GM18499 (cell line): ENCODE results near the gene SETD6.

ENCODE experiments used
- ATAC-seq: cut with Tn5 transposase; IDR thresholded peaks from one replicate; pipeline ENCODE4 v1.9.1; 2021; ENCODE audit warnings: moderate number of reproducible peaks; ENCODE audit not compliant: insufficient read depth, unreplicated experiment

Gene SETD6

DNA sequence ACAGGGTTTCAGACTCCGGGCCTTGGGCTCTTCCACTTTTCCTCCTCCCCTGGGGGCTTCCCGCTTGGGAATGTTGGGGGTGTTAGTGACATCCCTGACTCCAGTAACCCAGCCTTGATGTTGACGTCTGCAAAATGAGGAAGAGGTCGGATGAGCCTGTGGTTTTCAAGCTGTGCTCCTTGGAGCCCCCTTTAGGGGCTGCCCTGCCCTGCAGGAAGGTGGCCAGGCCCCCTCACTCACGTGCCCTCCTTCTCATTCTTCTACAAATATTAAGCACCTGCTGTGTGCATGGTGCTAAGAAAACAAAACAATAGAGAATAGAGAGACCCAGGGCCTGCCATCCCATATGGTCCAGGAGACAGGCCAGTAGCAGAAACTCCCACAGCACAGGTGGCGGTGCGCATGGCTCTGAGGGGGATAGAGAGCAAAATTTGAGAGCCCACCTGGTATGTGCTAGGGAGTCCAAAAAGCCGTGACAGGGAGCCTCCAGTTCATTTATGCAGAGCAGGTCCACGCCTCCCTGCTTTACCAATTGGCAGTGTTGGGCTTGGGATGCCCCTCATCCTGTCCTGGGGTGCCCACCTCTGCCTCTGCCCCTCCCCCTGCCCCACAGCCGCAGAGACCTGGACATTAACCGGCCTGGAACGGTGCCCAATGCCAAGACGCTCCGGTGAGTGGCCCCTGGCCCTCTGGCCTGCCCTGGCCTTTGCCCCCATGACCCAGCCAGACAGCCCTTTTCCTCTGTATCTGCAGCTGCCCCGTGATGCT lies 7.9 kb upstream of the SETD6 start:
- no peak for ATAC-seq

DNA sequence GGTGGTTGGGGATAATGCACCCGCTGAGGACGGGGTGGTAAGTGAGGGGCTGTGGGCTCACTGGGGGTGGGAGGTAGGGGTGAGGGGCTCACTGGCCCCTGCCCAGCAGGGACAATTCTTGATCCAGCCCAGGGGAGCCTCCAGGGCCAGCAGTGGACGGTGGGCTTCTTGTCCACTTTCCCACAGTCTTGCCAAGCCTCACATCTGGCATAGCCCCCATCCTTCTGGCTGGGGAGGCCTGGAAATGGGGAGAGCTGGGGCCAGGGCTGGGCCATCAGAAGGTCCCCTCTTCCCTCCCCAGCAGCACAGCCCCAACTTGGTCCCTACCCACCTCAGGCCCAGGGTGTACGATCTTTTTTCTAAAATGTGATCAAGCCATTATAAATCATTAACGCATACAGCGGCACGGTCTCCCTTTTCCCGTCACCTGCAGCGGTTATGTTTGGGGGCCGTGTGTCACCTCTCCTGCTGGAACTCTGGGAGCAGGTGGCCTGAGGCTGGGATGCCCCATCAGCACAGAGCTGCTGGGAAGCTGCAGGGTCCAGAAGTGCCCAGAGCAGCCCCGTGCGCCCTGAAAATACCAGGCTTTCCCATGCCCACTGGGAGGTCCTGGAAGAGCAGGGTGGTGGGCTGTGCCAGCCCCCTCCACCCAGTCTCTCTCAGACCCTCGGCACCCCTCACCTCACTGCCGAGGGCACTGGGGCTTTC lies 7.2 kb upstream of the SETD6 start:
- no peak for ATAC-seq

DNA sequence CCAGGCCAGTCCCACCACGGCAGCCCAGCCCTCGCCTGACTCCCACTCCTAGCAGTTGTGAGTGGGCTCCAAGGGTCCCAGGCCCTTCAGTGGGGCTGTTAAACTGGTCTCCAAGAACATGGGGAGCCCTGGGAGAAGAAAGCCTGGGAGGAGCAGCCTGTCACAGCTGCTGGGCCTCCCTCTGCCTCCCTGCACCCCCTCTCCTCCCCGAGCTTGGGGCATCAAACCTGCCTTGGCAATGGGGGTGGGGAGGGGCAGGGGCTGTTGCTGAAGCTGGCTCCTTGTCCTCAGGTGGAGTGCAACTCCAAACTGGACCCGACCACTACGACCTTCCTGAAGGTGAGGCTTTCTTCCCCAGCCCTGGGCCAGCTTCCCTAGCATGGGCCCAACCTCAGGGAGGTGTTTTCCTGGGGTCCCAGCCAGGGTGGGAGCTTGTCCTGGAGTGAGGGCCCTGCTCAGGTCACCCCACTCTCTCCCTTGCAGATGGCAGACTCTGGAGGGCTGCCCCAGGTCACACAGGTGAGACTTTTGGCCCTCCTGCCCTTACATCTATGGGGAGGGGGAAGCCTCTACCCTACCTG lies 6.6 kb upstream of the SETD6 start:
- no peak for ATAC-seq

DNA sequence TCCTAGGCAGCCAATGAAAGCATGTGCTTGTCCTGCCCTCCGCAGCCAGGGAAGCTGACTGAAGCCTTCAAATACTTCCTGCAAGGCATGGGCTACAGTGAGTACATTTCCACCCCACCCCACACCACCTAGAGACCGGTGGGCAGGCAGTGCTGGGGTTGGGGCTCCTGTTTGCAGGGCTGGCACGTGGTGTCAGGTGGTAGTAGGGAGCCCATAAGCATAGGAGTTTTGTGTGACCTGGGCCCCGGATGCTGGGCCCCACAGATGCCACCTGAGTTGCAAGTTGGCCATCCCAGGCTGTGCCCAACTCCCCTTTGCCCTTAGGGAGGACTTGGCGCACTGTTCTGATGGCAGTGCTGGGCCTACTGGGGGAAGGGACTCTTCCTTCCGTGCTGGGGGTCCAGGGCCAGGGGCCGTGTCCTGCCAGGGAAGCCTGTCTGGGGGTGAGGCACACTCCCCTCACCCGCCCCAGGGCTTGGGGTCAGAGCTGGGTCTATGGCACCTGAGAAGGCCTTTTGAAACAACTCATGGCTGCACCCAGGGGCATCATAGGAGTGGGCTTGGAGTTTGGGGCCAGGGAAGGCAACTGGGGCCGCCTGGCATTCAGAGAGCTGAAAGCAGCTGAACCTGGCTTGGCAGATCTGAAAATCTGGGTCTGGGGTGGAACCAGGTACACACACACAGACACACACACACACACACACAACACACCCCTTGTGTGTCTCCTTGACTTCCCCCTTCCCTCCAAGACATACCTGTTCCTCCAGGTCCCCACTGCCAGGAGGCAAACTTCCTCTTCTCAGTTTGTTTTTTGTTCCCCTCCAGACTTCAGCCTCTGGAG lies 5.8 kb upstream of the SETD6 start:
- no peak for ATAC-seq

DNA sequence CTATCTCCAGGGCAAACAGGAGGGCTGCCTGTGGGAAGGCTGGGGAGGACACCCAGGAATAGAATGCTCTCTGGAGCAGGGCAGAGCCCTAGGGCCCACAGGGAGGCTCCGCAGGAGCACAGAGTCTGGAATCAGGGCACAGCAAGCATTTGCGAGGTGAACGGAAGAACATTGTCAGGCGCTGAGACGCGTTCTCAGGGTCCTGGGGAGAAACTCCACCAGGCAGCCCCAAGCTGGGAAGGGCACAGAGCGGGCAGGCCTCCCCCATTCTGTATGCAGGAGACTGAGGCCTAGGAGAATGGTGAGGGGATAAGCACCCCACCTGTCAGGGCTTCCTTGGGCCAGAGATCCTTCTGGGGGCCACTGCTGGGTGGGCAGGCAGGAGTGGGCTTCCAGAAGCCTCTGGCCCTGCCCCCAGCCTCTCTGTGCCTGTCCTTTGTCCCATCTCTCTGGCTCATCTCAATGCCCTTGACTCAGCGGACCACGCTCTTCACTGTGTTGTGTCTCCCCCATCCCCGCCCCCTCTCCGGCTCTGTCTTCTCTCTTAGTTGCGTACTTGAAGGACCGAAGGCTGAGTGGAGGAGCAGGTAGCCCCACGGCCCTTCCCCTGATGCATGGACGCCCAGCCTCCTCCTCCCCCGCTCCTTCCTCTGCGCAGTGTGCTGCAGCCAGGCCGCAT lies 5.1 kb upstream of the SETD6 start:
- ATAC-seq = no peak

DNA sequence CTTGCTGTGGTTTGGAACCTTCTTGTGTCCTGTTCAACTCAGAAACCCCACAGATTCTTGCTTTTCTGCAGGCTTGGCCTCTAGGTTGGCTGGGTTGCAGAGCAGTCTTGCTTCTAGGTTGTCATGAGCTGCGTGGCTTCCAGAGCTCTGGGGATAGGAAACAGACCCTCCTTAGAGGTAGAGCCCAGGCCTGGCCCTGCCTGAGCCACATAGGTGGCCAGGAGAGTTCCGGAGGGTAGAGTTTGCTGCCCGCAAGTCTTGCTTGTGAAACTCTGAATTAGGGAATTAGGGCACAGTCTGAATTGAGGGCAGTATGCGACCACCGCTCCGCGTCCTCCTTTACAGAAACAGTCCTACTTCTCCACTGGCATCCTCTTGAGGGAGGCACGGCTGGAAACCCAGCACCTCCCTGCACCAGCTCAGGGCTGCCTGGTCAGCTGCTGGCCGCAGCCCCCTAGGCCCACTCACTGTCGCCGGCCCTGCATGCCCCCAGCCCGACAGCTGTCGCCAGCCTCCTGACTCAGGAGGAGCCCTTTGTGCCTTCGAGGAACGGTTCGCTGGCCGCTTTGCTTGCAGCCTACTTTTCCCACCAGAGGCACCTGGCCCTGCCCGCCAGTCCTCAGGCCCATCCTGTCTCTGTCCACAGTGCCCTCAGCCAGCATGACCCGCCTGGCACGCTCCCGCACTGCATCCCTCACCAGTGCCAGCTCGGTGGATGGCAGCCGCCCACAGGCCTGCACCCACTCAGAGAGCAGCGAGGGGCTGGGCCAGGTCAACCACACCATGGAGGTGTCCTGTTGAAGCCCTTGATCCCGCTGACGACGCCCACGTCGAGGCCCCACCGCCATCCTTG lies 4.3 kb upstream of the SETD6 start:
- no peak for ATAC-seq

DNA sequence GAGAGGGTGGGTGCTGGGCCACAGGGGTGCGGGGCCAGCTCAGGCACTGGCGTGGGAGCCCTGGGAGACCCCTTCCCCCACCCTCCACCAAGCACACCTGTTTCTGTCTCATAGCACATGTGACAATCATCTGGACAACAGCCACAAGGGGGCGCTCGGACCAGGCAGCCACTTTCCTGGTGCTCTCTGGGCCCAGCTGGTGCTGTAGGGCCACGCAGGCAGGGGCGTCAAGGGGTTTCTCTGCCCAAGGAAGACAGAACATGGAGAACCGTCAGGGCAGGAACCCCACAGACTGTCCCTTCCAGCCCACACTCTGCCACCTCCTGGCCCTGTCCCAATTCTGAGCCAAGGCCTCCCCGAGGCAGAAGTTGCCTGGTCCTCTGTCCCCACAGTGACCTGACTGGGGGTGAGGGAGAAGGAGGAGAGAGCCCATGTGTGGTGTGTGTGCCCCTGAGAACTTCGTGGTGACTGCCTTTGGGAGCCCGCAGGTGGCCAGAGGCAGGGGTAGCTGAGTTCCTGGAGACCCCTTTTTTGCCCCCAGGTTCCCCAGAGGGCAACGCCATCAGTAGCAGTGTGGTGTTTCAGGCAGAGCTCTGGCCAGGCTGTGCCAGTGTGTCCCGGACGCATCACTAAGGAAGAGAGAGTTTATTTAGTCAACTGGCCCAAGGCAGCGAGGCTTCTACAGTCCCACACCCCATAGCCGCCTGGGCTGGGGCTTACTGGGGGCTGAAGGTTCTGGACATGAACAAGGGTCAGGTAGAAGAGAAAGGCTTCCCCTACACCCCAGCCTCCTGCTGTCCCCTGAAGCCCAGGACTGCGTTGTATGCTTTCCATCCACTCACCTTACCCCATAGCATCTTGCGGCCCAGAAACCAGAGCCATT lies 3.1 kb upstream of the SETD6 start:
- peak; percentile 35 for ATAC-seq

DNA sequence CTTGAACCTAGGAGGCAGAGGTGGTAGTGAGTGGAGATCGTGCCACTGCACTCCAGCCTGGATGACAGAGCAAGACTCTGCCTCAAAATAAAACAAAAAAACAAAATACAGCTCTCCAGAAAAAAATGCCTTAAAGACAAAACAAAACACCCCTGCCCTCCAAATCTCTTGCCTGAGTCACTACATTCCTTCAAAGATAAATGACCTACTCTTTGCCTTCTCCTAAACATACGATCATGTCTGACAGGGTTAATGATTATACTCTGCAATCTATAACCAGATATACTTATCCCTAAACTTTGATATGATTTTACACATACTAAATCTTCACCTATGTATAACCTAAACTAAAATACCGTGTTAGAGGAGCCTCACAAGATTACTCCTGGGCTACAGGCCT lies 1.4 kb upstream of the SETD6 start:
- no peak for ATAC-seq

DNA sequence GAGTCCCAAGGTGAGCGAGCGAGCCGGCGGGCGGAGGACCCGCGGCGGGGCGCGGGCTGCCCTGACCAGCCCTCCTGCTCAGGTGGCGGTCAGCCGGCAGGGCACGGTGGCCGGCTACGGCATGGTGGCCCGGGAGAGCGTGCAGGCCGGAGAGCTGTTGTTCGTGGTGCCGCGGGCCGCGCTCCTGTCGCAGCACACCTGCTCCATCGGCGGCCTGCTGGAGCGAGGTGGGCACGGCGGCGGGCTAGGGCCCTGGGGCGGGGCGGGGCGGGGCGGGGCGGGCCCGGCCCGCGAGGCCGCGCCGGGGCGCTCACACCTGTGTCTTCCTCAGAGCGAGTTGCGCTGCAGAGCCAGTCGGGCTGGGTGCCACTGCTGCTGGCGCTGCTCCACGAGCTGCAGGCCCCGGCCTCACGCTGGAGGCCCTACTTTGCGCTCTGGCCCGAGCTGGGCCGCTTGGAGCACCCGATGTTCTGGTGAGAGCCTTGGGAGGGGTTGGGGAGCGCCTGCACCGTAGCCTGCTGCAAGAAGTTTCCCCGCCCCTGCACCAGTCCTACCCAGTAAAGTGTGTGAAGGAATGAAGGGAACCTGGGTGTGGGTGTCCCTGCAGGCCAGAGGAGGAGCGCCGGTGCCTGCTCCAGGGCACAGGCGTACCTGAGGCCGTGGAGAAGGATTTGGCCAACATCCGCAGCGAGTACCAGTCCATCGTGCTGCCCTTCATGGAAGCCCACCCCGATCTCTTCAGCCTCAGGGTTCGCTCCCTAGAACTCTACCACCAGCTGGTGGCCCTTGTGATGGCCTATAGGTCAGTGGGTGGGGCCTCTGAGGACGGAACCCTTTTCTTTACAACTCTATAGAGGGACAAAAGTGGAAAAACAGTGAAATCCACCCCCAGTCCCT lies 802 bp downstream of the SETD6 start:
- ATAC-seq = no peak

DNA sequence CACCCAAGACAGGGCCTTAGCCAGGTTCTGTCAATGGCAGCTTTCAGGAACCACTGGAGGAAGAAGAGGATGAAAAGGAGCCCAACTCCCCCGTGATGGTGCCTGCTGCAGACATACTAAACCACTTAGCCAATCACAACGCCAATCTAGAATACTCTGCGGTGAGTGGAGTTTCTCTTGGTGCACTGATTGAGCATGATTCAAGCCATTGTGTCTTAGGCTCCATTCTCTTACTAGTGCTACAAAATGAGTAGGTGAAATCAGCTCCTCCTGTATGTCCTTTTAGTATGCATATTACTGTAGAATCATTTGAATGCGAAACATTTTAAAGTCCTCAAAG lies 1.4 kb downstream of the SETD6 start:
- no peak for ATAC-seq

DNA sequence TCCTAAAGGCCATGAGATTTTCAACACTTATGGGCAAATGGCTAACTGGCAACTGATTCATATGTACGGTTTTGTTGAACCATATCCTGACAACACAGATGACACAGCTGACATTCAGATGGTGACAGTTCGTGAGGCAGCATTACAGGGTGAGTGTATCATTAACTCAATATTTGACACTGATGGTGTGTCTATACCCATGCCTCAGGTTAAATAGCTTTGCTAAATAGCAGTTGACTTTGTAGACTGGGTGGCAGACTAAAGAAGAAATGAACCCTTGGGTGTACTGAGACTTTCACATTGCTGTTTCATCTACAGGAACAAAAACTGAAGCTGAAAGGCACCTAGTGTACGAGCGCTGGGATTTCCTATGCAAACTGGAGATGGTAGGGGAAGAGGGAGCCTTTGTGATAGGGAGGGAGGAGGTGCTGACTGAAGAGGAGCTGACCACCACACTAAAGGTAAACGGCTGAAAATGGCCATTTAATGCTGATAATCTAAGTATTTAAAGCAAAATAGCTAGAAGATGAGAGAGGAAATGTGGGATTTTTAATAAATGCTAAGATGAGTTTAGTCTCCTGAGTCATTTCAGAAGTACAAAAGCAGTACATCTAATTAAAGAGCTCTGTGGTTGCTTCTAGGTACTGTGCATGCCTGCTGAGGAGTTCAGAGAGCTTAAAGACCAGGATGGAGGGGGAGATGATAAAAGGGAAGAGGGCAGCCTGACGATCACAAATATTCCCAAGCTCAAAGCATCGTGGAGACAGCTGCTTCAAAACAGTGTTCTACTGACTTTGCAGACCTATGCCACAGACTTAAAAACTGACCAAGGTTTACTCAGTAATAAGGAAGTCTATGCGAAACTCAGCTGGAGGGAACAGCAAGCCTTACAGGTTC lies 3.0 kb downstream of the SETD6 start:
- peak; percentile 30 for ATAC-seq

DNA sequence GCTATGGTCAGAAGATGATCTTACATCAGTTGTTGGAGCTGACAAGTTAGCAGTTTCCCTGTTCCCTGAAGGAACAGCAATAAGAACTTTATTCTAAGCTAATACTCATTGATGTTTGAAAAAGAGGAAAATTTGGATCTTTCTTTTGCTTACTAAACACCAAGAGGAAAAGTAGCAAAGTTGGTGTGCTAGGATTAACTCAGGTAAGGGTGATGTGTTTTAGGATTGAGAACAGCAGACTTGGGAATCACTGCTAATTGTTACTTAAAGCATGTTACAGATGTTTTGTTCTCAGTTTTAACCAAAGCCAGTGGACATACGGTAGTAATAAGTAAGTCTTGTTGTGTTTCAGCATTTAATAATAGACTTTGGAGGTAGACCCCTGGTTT lies 3.7 kb downstream of the SETD6 start:
- no peak for ATAC-seq

DNA sequence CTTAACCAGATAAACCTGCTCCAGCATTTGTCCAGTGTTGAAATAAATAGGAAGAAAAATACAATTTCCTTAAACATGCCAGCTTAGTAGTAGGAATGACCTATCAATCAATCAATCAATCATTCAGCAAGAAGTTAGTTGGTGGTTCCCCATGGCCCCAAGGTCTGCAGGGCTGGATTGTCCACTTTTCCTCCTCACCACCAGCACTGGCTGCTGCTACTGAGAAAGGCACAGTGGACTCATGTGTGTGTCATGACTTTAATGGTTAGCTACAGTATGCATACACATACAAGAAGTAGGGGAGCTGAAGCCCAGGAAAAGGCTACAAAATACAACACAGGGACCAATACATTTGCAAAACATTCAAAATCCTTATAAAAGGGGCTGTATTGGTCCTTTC lies 4.4 kb downstream of the SETD6 start:
- no peak for ATAC-seq

DNA sequence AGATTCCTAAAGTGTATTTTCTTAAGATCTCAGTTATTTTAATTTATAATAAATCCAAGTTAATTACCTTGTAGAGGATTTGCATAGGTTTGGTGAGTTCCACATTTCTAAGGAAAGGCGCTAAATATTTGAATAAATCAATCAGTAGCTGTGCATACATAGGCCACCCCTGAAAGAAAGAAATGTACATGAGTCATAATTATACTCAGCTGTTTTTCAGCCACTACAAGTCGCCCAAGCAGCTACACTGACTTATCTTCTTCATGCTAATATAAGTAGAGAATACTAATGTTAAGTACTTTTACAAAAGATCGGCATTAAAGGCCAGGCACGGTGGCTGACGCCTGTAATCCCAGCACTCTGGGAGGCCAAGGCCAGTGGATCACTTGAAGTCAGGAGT lies 14.9 kb downstream of the SETD6 start:
- ATAC-seq = no peak

DNA sequence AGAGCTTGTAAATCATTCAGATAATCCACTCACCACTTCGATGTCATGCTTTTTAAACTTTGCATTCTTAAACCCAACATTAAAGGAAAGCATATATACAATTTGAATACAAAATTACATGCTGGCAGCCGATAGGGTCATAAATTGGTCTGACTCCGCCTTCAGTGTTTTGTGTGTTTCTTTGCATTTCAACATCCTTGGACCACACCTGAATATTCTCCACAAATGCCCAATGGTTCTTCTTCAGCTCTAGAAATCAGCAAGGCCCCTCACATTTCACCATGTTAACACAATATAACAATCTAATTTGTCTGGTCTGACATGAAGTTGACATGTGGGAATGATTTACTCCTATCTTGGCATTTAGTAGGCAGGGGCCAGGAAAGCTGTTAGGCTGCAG lies 17.1 kb downstream of the SETD6 start:
- no peak for ATAC-seq

DNA sequence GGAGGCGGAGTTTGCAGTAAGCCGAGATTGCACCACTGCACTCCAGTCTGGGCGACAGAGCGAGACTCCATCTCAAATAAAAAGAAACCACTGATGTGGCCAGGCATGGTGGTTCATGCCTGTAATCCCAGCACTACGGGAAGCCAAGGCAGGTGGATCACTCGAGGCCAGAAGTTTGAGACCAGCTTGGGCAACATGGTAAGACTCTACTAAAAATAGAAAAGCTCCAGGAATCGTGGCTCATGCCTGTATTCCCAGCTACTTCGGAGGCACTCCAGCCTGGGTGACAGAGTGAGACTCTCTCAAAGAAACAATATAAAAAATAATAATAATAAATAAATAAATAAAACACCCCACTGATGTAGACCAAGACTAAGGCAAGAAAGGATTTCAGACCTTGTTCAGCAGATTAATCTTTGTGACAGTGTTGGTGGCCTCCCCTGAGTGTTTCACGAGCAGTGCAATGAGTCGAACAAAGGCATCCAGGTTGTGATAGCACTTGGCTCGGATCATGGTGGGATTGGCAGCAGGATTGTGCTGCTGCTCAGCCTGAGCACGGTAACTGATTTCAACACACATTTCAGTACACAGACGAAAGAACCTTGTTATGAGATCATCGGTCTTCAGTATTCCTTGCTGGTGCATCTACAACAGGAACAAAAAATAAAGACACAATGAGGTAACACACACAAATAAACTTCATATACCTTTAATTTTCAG lies 18.6 kb downstream of the SETD6 start:
- ATAC-seq = no peak
